Endothelial cell of umbilical vein (primary cell): ENCODE measurements around the gene TEF. TPM values are rescaled to one million over a fixed set of nuclear protein-coding genes. Genes with fewer than 3 reads are reported as not detected.

ENCODE experiments used
- BruUV-seq: library from RNA; stranded (reverse); fragments of 400-500 nt; replicated peaks from 2 replicates; lab custom pipeline; 2021; lab: Mats Ljungman, UMichigan
- CTCF ChIA-PET: fragments of 300-600, 350-600 bp; sonication (Branson Sonifier 250); formaldehyde crosslinking; loops from one replicate; lab custom pipeline; 2021; ENCODE audit warnings: antibody characterized with exemption, inconsistent platforms; lab: Charles Lee
- POLR2A ChIA-PET: fragments of 300-600, 350-600 bp; sonication (Branson Sonifier 250); formaldehyde crosslinking; loops from one replicate; lab custom pipeline; 2021; ENCODE audit warnings: antibody characterized with exemption, inconsistent platforms; lab: Charles Lee
- DNase-seq: peaks from one replicate; pipeline ENCODE4 v3.0.0-alpha.2; 2011; ENCODE audit warnings: low read depth, low spot score
- FAIRE-seq: peaks from 2 replicates; lab custom pipeline; 2011; peaks lifted over from hg19 to GRCh38; lab: Jason Lieb, UNC
- H2AFZ ChIP-seq: 2 replicates; pipeline ENCODE4 v1.6.0; 2012; ENCODE audit warnings: low read depth, low read length, control low read depth, inconsistent platforms
- H3K27ac ChIP-seq: 2 replicates; pipeline ENCODE4 v1.5.1; 2011; ENCODE audit warnings: low read depth, mild to moderate bottlenecking, control low read depth, low read length, moderate library complexity; ENCODE audit not compliant: insufficient read depth
- H3K27me3 ChIP-seq, 2 experiments: 2 replicates each; pipeline versions ENCODE4 v1.6.0 to v1.6.1; 2011; ENCODE audit warnings: low read length in 2 of 2, mixed read lengths in 1 of 2; ENCODE audit not compliant: control insufficient read depth in 2 of 2, insufficient read depth in 2 of 2
- H3K36me3 ChIP-seq, 2 experiments: 2 replicates in 1 of 2; 3 replicates in 1 of 2; pipeline ENCODE4 v1.5.1; 2011; ENCODE audit warnings: low read length in 2 of 2, mild to moderate bottlenecking in 1 of 2, moderate library complexity in 1 of 2; ENCODE audit not compliant: control insufficient read depth in 2 of 2, insufficient read depth in 2 of 2; ENCODE audit errors: extremely low read depth in 1 of 2
- H3K4me1 ChIP-seq: 3 replicates; pipeline ENCODE4 v1.5.1; 2011; ENCODE audit warnings: mild to moderate bottlenecking, low read length; ENCODE audit not compliant: control insufficient read depth, insufficient read depth; ENCODE audit errors: extremely low read depth
- H3K4me2 ChIP-seq: 2 replicates; pipeline ENCODE4 v1.6.1; 2011; ENCODE audit warnings: low read length, control low read depth, mixed read lengths; ENCODE audit not compliant: insufficient read depth
- H3K4me3 ChIP-seq, 3 experiments: fragments of 200-600 bp in 1 of 3; sonication (generic), shearing (Covaris generic) in 1 of 3; replicated peaks in 1 of 3; 2 replicates each; pipeline ENCODE4 v1.5.1; 2011 to 2016; ENCODE audit warnings: control low read depth in 3 of 3, low read length in 3 of 3, mild to moderate bottlenecking in 2 of 3, inconsistent platforms in 1 of 3, low read depth in 1 of 3, moderate library complexity in 1 of 3; ENCODE audit not compliant: insufficient read depth in 1 of 3
- H3K79me2 ChIP-seq: 2 replicates; pipeline ENCODE4 v1.6.0; 2012; ENCODE audit warnings: low read length, inconsistent platforms; ENCODE audit not compliant: control insufficient read depth, insufficient read depth
- H3K9ac ChIP-seq: replicated peaks from 2 replicates; pipeline ENCODE3; 2011; ENCODE audit warnings: low read length, control low read depth; ENCODE audit not compliant: insufficient read depth; ENCODE audit errors: extremely low read depth
- H3K9me1 ChIP-seq: replicated peaks from 3 replicates; pipeline ENCODE4 v1.6.0; 2011; ENCODE audit warnings: mild to moderate bottlenecking, low read length; ENCODE audit not compliant: control insufficient read depth, insufficient read depth; ENCODE audit errors: extremely low read depth
- H3K9me3 ChIP-seq: replicated peaks from 2 replicates; pipeline ENCODE4 v1.5.1; 2012; ENCODE audit warnings: low read length, inconsistent platforms; ENCODE audit not compliant: control insufficient read depth, insufficient read depth
- H4K20me1 ChIP-seq: replicated peaks from 2 replicates; pipeline ENCODE3; 2011; ENCODE audit warnings: mild to moderate bottlenecking, low read length; ENCODE audit not compliant: control insufficient read depth, insufficient read depth; ENCODE audit errors: extremely low read depth
- CTCF ChIP-seq, 2 donors: IDR thresholded peaks; 1 replicate in 1 of 2; 2 replicates in 1 of 2; pipeline ENCODE4 v1.5.1; 2011; ENCODE audit warnings: low read length in 2 of 2, mild to moderate bottlenecking in 2 of 2, moderate library complexity in 2 of 2, control low read depth in 1 of 2, inconsistent platforms in 1 of 2, low read depth in 1 of 2; ENCODE audit not compliant: insufficient read depth in 1 of 2; ENCODE audit errors: extremely low read depth in 1 of 2
- EZH2 ChIP-seq: IDR thresholded peaks from 2 replicates; pipeline ENCODE4 v1.6.1; 2012; ENCODE audit warnings: borderline replicate concordance, low read depth, mild to moderate bottlenecking, moderate library complexity, low read length, inconsistent platforms; ENCODE audit not compliant: severe bottlenecking
- FOS ChIP-seq: IDR thresholded peaks from 2 replicates; pipeline ENCODE4 v1.6.1; 2011; ENCODE audit warnings: mild to moderate bottlenecking, low read length, moderate library complexity, borderline replicate concordance; ENCODE audit not compliant: insufficient read depth
- GATA2 ChIP-seq: IDR thresholded peaks from 2 replicates; pipeline ENCODE4 v1.7.0; 2011; ENCODE audit warnings: low read depth, mild to moderate bottlenecking, moderate library complexity, mixed read lengths, low read length; ENCODE audit not compliant: insufficient read length, insufficient read depth
- JUN ChIP-seq: IDR thresholded peaks from 2 replicates; pipeline ENCODE4 v1.6.1; 2011; ENCODE audit warnings: borderline replicate concordance, low read depth; ENCODE audit not compliant: insufficient read length, insufficient read depth
- MAX ChIP-seq: IDR thresholded peaks from 2 replicates; pipeline ENCODE4 v1.6.1; 2011; ENCODE audit not compliant: insufficient read depth, insufficient read length
- MYC ChIP-seq: IDR thresholded peaks from one replicate; pipeline ENCODE4 v1.6.1; 2011; ENCODE audit warnings: mild to moderate bottlenecking, low read depth, low read length
- POLR2AphosphoS5 ChIP-seq: IDR thresholded peaks from 2 replicates; pipeline ENCODE4 v1.6.1; 2012; ENCODE audit warnings: low read depth, mild to moderate bottlenecking, control low read depth, low read length, moderate library complexity; ENCODE audit not compliant: insufficient read depth
- dilution Hi-C: fragments of 300-500 bp; cut with MboI; formaldehyde crosslinking; loops from one replicate; pipeline ENCODE4 v1.15.0; 2019; ENCODE audit warnings: low sequenced_read_pairs; ENCODE audit not compliant: extremely low pct_ligation_motif_present
- intact Hi-C: fragments of 100-400 bp; cut with micrococcal nuclease; formaldehyde crosslinking; loops from one replicate; pipeline ENCODE4 v1.10.0; 2022
- polyA plus RNA-seq, 4 experiments: library from polyadenylated mRNA; depleted of rRNA in 3 of 4; stranded (reverse) in 3 of 4; unstranded in 1 of 4; fragments of >200 nt; gene quantifications; 2 replicates each; pipeline versions ENCODE4 v1.2.1 to v1.2.3, GENCODE V29; 2011 to 2012; ENCODE audit warnings: missing spikeins in 1 of 4
- total RNA-seq: library from RNA; stranded (reverse); gene quantifications from 2 replicates; pipeline ENCODE4 v1.2.3, GENCODE V29; 2021

Gene TEF
- total and polyA plus RNA-seq, 2 donors (not counting 3 experiments of a cell fraction or from before 2014, with no cell fraction given) = 2.2 to 4.0 TPM

- dilution Hi-C loops = no loop called here
- BruUV-seq = no TSS peak
- no peaks in the 10 kb centered on the region for H3K36me3 ChIP-seq
- ChIA-PET POLR2A (no interaction called here), CTCF (no interaction called here)
- H3K9ac ChIP-seq = no peak overlapping the region
- H4K20me1 ChIP-seq = no peaks in the 10 kb centered on the region
- peaks cover 8% of the 10 kb centered on the region for H3K79me2 ChIP-seq
- peaks cover 13% of the 10 kb centered on the region for H3K4me1 ChIP-seq
- H3K4me3 ChIP-seq = no peak overlapping the region
- no peaks in the 10 kb centered on the region for H3K9me1 ChIP-seq
- DNase-seq (no peak), FAIRE-seq (no peak)
- no peak overlapping the region for H2AFZ ChIP-seq
- H3K27ac ChIP-seq = no peak overlapping the region
- H3K9me3 ChIP-seq = no peaks in the 10 kb centered on the region
- no peak overlapping the region for H3K4me2 ChIP-seq
- intact Hi-C loops = no loop called here
- no peaks in the 10 kb centered on the region for H3K27me3 ChIP-seq
- TF ChIP-seq JUN (no peak), CTCF (IDR thresholded peaks at IDR 0.05; ENCODE audit: extremely low read depth in 1 of 2, insufficient read depth in 1 of 2, low read depth in 1 of 2, low read length in 2 of 2) (no peak), POLR2AphosphoS5 (no peak), GATA2 (no peak), MAX (no peak), MYC (no peak), EZH2 (no peak), FOS (no peak)
These were observed 33.8 kb downstream of the TEF start for GRCh38 chr22:41415554-41415953.
